ENCODE measurements around the gene PCLO. TPM values are rescaled to one million over a fixed set of nuclear protein-coding genes. Genes with fewer than 3 reads are reported as not detected.

Gene PCLO
- polyA plus RNA-seq, 1 donor (not counting 4 experiments of a cell fraction or from before 2014, with no cell fraction given), result 1.8 TPM

GRCh38 chr7:83105948-83106347 is 56.7 kb downstream of the PCLO start:
- Histone ChIP-seq H3K27ac (ENCODE audit: control insufficient read depth, insufficient read depth, low read length) (no peak overlapping the region), H2AFZ (ENCODE audit: control insufficient read depth, low read length) (no peak overlapping the region), H3K4me1 (ENCODE audit: control insufficient read depth, extremely low read depth, insufficient read depth, low read length) (no peaks in the 10 kb centered on the region), H3K9me3 (ENCODE audit: control insufficient read depth, low read depth, low read length) (no peaks in the 10 kb centered on the region), H3K36me3 (ENCODE audit: control insufficient read depth in 2 of 2, extremely low read depth in 1 of 2, insufficient read depth in 2 of 2, low read length in 2 of 2) (no peaks in the 10 kb centered on the region), H3K4me2 (ENCODE audit: control insufficient read depth, extremely low read depth, insufficient read depth, low read depth, low read length) (no peak overlapping the region), H3K79me2 (ENCODE audit: control insufficient read depth, insufficient read depth, low read length) (no peaks in the 10 kb centered on the region), H4K20me1 (ENCODE audit: control insufficient read depth, extremely low read depth, insufficient read depth, low read length) (no peaks in the 10 kb centered on the region), H3K9me1 (ENCODE audit: control insufficient read depth, extremely low read depth, insufficient read depth, low read length) (no peaks in the 10 kb centered on the region), H3K9ac (ENCODE audit: control insufficient read depth, extremely low read depth, insufficient read depth, low read length) (no peak overlapping the region), H3K4me3 (ENCODE audit: control insufficient read depth in 2 of 3, extremely low read depth in 1 of 3, insufficient read depth in 2 of 3, low read depth in 1 of 3, low read length in 3 of 3) (no peak overlapping the region), H3K27me3 (ENCODE audit: control insufficient read depth, extremely low read depth, insufficient read depth, low read length) (no peaks in the 10 kb centered on the region)
- dilution Hi-C loops (cut with MboI; ENCODE audit: extremely low pct_ligation_motif_present, low sequenced_read_pairs), result no loop called here
- DNase-seq (ENCODE audit: low read depth, low spot score) (no peak), FAIRE-seq (no peak)
- no peak for TF ChIP-seq EZH2 (IDR thresholded peaks at IDR 0.05; ENCODE audit: low read length)
- TF ChIP-seq CTCF (optimal IDR thresholded peaks at IDR 0.05 in 1 of 3, IDR thresholded peaks at IDR 0.05 in 1 of 3, conservative IDR thresholded peaks at IDR 0.05 in 1 of 3; ENCODE audit: extremely low read depth in 1 of 3, insufficient read depth in 2 of 3, low read length in 3 of 3), result no peak

- H3K4me1 ChIP-seq (ENCODE audit: control insufficient read depth, extremely low read depth, insufficient read depth, low read length), result no peaks in the 10 kb centered on the region
- H3K27ac ChIP-seq (ENCODE audit: control insufficient read depth, insufficient read depth, low read length), result no peak overlapping the region
- TF ChIP-seq EZH2 (IDR thresholded peaks at IDR 0.05; ENCODE audit: low read length), result no peak
- no peak for TF ChIP-seq CTCF (optimal IDR thresholded peaks at IDR 0.05 in 1 of 3, IDR thresholded peaks at IDR 0.05 in 1 of 3, conservative IDR thresholded peaks at IDR 0.05 in 1 of 3; ENCODE audit: extremely low read depth in 1 of 3, insufficient read depth in 2 of 3, low read length in 3 of 3)
- DNase-seq (ENCODE audit: low read depth, low spot score) (no peak), FAIRE-seq (no peak)
- H3K4me2 ChIP-seq (ENCODE audit: control insufficient read depth, extremely low read depth, insufficient read depth, low read depth, low read length), result no peak overlapping the region
- H3K9me1 ChIP-seq (ENCODE audit: control insufficient read depth, extremely low read depth, insufficient read depth, low read length), result no peaks in the 10 kb centered on the region
- H2AFZ ChIP-seq (ENCODE audit: control insufficient read depth, low read length), result no peak overlapping the region
- dilution Hi-C loops (cut with MboI; ENCODE audit: extremely low pct_ligation_motif_present, low sequenced_read_pairs), result no loop called here
- H3K9me3 ChIP-seq (ENCODE audit: control insufficient read depth, low read depth, low read length), result no peaks in the 10 kb centered on the region
- H3K27me3 ChIP-seq (ENCODE audit: control insufficient read depth, extremely low read depth, insufficient read depth, low read length), result no peaks in the 10 kb centered on the region
- H3K9ac ChIP-seq (ENCODE audit: control insufficient read depth, extremely low read depth, insufficient read depth, low read length), result no peak overlapping the region
- H4K20me1 ChIP-seq (ENCODE audit: control insufficient read depth, extremely low read depth, insufficient read depth, low read length), result no peaks in the 10 kb centered on the region
- no peaks in the 10 kb centered on the region for H3K36me3 ChIP-seq (ENCODE audit: control insufficient read depth in 2 of 2, extremely low read depth in 1 of 2, insufficient read depth in 2 of 2, low read length in 2 of 2)
- H3K79me2 ChIP-seq (ENCODE audit: control insufficient read depth, insufficient read depth, low read length), result no peaks in the 10 kb centered on the region
- no peak overlapping the region for H3K4me3 ChIP-seq (ENCODE audit: control insufficient read depth in 2 of 3, extremely low read depth in 1 of 3, insufficient read depth in 2 of 3, low read depth in 1 of 3, low read length in 3 of 3)
These were observed 57.6 kb downstream of the PCLO start for GRCh38 chr7:83105063-83105462.

All from keratinocyte (primary cell).